DMS 273 (cell line): ENCODE results near the gene FAM136A.
"Not testable (repeated sequence)": the region's sequence is repeated elsewhere in the genome, so short reads cannot be mapped to it uniquely, and the experiment has no call there.

Experiments
- DNase-seq: peaks from one replicate; lab custom pipeline; 2025; ENCODE audit not compliant: unreplicated experiment; lab: John Stamatoyannopoulos, UW

FAM136A gene

DNA sequence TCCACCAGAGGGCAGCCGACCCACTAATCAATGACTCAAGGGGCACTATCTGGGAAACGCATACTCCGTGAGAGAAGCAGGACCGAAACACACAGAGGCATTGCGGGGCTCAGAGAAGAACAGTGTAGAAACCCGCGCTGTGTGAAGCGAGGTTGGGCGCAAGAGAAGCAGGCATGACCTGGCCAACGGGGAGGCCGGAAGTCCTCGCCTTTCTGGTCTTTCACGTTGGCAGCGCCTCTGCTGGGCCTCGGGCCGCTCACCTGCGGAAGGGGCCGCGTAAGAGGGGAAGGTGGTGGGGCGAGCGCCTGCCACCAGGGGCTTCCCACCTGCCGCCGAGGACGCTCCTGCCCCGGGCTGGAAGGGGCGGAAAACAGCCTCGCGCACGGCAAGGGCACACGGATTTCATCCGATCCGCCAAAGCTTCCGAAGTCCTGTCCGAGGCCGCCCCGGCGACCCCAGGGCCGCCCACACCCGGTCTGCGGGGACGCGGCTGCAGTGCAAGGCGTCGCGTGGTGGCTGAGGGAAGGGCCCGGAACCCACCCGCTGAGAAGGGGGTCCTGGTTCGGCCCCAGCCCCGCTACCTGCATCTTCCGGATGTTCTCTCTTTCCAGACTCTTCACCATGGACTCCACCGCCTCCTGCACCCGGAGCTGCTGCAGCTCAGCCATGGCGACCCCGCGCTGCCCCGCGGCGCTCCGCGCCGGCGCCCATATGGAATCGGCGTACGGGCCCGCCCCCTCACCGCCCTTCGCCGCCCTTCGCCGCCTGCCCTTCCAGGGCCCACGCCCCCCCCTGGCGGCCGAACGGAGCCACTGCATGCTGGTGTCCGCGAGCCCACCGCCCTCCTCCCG lies at the start of gene FAM136A:
FAM136A (minus strand) TSS at position 724 of the 851 bp plus-strand sequence; CDS start at position 668, 56 bp downstream.
- DNase-seq: peak; percentile 95

DNA sequence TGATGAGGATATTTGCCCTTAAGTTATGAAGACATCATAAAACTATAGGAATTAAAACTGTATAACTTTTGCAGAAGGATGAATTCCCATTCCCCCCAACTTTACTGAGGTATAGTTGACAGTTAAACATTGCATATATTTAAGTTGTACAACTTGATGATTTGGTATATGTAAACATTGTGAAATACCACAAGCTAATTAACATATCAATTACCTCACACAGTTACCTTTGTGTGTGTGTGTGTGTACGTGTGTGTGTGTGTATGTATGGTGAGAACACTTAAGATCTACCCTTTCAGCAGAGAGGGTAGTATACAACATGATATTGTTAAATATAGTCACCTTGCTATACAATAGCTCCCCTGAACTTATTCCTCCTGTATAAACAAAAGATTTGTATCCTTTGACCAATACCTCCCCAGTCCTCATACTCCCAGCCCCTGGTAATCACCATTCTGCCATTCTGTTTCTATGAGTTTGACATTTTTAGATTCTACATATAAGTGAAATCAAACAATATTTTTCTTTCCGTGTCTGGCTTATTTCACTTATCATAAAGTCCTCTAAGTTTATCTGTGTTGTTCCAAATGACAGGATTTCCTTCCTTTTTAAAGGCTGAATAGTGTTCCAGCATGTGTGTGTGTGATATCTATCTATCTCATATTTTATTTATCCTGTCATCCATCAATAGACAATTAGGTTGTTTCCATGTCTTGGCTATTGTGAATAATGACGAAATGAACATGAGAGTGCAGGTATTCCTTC lies 48.2 kb upstream of the FAM136A start:
- no peak for DNase-seq

DNA sequence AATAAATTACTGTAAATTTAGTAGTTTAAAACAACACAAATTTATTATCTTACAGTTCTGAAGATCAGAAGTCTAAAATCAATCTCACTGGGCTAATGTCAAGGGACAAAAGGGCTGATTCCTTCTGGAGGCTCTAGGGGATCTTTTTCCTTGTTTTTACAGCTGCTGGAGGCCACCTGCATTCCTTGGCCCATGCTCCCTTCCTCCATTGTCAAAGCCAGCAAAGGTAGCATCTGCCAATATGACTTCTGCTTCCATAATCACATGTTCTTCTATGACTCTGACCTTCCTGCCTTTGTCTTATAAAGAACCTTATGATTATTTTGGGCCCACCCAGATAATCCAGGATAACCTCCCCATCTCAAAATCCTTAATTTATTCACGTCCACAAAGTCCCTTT lies 46.0 kb upstream of the FAM136A start:
- no peak for DNase-seq

DNA sequence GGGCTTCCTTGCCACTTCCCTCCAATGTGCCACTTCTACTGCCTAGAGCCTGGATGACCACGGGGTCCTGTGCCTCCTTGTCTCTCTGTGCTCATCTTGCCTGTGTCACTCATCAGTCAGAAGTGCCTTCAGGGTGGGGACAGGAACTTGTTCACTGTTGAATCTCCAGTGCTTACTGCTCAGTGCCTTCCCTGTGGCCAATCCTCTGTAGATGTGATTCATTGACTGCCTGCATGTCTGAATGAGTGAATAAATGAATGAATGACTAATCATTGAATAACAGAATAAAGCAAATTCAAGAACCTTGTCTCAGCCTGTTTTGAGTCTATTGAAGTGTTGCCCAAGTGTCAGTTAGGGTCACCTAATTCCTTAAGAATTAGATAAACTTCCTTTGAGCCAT lies 42.3 kb upstream of the FAM136A start:
- no peak for DNase-seq

DNA sequence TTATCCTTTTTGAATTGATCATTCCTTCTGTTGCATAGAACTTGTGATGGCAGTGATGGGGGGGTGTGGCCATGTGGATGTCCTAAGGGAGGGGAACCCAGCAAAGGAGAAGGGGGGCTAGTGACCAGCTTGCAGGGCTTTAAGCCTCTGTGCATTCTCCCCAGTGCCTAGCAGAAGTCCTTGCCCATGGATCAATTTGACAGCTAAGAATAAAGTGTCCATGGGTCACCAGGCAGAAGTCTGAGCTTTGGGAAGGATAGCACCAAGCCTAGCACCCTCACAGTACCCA lies 39.6 kb upstream of the FAM136A start:
- DNase-seq: no peak

DNA sequence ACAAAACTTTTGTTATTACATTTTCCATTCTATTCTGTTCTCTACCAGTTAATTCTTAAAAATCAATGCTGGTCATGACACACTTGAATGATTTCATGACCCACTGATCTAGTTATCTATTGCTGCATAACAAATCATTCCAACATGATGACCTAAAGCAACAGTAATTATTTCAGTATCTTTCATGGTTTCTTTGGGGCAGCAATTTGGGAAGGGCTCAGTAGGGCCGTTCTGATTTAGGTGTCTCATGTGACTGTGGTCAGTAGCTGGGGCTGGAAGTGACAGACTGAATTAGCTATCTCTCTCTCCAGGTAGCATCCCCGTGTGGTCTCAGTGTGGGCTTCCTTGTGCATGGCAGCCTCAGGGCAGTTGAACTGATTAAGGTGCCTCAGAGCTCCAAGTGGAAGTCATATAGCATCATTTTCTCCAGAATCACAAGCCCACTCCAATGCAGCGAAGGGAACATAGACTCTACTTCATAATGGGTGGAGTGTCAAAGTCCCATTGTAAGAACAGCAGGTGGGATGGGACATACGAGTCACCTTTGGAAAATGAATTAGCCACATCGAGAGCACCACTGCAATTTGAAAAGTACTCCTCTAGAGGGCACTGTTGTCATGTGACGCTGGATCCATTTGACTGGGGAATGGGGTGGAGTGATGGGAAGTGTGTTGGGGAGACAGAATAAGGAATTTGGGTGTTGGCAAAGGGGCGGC lies 39.1 kb upstream of the FAM136A start:
- peak; percentile 78 for DNase-seq

DNA sequence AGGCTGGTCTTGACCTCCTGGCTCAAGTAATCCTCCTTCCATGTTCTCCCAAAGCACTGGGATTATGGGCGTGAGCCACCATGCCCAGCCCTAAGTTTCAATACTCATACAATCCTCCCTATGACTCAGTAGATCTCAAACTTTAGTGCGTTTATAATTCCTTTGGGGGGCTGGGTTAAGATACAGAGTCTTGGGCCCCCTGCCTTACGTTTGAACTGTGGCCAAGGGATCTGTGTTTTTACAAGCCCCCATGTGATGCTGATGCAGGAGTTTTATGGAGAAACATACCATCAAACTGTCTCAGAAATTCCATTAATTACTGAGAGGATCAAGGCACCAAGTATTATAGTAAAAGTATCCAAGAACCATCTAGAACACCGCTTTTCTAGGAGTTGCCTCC lies 38.2 kb upstream of the FAM136A start:
- DNase-seq: no peak

DNA sequence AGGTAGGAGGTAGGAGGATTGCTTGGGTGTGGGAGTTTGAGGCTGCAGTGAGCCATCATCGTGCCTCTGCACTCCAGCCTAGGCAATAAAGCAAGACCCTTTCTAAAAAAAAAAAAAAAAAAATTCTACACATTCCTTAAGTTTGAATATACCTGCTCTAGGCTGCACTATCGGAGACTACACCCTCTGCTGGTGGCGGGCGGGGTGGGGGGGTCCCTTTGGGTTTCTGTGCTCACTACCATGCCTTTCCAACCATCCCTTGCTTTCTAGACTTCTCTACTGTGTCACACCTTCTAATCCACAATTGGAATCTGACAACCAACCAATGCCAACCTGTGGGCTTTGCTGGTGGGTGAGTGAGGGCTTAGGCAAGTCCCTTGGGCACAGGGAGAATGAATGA lies 34.7 kb upstream of the FAM136A start:
- no peak for DNase-seq

DNA sequence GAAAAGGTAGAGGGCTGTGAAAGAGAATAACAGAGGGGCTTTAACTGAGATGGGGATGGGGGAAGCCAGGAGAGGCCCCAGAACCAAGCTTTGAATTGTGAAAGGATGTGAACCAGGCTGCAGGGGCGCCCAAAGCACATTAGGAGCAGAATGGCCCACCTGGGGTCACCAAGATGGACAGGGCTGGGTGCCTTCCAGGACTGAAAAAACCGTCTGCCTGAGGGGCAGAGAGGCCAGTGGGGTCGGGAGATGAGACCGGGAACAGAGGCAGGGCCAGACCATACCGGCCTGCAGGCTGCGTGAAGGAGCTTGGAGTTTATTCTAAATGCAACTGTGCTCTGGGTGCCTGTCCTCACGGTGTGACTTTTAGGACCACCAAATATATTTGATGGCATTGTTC lies 29.1 kb upstream of the FAM136A start:
- DNase-seq: no peak

DNA sequence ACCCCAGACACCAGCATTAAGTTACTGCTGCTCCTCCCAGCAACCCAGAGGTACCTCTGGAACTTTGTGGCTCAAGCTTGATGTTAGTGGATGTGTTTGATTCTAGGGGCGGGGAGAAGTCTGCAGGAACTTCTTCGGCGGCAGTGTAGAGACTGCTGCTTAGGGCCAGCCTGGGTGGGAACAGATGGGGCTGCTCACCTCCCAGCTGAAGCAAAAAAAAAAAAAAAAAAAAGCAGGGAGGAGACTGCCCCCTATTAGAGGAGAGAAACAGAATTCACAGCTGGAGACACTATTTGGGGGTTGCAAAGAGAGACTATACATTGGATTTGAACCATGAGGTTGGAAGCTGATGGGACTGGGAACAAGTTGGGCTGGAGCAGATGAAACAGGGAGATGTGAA lies 28.6 kb upstream of the FAM136A start:
- peak; percentile 85 for DNase-seq

DNA sequence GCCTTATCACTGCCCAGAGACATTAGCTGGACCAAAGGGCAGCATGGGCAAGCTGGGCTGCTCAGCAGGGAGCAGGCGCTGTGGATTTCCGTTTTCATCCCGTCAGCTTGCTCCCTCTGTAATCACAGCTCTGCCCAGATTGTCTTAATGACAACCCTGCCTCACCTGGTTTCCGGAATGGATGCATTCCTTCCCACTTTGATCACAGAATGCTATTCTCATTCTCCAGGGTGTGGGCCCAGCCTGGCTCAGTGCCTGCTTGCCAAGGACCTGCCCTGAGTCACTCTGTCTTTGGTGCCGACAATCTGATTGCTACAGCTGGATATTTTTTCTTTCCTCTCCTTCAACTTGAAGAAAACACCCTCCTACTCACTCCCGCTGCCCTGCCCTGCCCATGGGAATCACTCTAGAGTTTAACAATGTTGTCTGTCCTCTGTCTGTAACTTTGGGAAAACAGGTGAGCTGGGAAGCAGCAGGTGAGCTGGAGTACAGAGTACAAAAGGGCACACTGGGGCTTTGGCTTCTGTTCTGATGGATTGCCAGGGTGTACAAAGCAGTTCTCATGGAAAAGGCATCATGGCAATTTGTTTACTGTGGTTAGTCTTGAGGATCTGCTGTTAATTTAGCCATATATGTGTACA lies 27.2 kb upstream of the FAM136A start:
- peak; percentile 56 for DNase-seq

DNA sequence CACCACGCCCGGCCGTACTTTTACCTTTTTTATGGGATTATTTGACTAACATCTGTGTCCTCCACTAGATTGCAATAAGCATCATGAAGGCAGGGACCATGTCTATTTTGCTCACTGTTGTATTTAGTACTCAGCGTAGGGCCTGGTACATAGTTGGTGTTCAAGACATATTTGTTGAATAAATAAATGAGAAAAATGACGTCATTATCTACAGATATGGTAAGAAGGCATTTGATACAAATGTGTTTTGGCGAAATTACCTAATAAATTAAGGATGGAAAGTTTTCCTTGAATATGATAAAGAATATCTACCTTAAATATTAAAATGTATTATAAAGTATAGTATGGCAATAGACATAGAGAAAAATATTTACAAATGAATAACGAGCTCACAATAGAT lies 24.0 kb upstream of the FAM136A start:
- DNase-seq: no peak

DNA sequence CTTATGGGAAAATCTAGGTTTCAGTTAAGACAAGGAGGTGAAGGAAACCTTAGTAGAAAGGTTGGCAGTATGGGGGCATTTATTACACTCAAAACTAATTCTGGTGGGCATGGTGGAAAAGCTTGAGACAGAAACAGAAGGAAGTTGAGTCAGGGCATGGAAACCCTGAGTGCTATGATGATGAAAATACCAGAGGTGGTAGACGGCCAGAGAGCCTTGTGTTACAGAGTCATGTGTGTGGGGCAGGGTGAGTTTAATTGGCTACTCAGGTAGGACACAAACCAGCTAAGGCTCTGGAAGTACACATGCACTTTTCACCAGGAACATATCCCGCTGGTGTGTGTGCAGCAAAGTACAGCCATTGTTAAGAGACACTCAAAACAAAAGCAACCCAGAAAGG lies 20.7 kb upstream of the FAM136A start:
- DNase-seq: no peak

DNA sequence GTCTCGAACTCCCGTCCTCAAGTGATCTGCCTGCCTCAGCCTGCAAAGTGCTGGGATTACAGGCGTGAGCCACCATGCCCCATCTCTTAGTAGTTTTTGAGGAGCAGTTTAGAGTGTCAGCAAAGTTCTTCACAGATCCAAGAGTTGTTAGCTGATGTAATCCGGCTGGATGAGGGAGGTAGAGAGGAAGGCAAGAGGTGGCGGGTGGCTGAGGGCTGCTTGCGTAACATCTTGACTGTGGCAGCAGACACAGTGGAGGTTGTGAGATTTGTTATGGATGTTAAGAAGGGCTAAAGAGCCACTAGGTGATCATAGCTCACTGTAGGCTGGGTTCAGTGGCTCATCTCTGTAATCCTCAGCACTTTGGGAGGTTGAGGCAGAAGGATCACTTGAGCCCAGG lies 19.5 kb upstream of the FAM136A start:
- no peak for DNase-seq

DNA sequence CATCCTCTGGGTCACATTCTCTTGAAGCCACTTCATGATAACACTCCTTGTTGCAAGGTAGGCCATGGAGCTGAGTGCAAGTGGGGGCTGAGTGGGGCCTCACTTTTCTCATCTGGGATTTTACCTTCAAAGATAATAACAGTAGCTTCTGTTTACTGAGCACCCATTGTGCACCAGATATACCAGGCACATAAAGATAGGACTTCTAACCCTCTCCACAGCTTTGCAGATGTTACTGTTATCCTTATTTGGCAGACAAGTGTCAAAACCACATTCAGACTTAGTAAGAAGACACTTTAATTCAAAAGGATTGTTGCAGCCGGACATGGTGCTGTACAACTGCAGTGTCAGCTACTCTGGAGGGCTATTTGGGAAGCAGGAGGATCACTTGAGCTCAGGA lies 12.8 kb upstream of the FAM136A start:
- DNase-seq: no peak

DNA sequence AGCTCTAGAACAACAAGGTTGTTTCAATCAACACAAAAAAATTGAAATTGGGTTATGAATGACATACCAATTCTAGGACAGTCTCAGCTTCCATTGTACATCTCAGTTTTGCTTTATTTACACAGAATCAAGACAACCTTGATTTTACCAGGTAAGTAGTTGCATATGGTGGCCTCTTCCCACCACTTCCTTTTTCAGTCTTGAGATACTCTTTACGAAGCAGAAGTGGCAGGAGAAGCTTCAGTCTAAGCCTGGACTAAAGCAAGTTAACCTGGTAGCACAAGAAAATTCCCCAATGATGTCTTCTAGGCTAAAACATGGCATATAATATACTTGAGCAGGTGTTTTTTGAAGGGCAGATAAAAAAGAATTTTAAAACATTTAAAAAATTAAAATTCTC lies 10.7 kb upstream of the FAM136A start:
- DNase-seq: no peak

DNA sequence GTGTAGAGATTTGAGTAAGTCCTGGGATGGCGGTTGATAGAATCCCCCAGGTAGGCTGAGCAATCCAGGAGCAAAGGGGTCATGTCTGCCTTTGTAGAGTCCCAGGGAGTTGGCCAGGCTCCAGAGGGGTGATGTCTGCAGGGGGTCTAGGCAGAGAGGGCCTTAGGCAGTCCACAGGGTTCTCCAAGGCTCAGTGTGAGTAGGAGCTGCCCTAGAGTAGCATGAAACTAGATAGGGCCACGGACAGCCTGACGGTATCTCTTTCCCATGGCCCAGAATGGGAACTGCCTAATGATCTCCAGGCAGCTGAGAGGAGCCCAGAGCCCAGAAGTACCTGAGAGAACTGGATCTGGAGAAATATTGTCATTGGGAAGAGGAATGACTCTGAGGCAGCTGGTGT lies 9.0 kb upstream of the FAM136A start:
- DNase-seq: no peak

DNA sequence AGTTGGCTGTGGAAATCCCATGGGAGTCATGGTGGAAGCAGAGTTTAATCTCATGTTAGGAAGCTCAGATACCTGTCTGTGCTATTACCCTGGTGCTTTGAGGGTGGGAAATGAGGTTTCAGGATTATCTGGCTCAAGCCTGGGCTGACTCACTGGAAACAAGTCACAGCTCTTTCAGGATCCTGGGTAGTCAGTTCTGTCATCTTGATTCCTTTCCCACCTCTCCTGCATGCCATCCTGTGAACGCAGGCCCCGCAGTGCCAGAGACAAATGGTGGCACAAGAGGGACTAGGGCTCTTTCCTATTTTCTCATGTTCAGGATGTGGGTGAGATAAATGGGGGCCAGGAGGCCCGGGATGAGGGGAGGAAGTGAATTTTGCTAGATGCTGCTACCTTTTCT lies 3.7 kb upstream of the FAM136A start:
- no peak for DNase-seq

DNA sequence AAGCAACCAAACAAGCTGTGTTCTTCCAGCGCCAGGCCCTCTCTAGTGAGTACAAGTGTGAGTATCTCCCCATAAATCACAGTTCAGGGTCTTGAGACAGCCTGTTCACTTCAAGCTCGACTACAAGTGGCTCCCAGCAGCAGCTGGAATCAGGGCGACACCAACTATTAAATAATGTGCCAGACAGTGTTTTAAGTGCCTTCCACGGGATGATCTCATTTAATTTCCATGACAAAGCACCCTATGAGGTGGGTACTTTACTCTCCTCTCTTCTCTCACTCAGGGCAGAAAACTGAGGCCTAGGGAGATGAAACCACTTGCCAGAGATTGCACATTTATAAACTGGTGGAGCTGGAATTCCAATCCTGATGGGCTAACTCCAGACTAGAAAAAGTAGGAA lies 2.6 kb upstream of the FAM136A start:
- DNase-seq: peak; percentile 50

DNA sequence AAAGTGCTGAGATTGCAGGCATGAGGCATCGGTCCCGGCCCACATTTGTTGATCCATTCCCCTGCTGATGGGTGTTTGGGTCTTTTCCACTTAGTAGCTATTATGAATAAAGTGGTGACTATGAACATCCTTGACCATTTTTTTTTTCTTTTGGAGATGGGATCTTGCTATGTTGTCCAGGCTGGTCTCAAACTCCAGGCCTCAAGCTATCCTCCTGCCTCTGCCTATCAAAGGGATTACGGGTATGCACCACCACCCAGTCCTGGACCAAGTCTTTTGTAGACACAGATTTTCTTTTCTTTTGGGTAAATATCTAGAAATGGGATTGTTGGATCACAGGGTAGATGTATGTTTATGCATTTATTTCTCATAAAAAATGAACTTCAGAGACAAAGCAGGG lies 1.3 kb upstream of the FAM136A start:
- no peak for DNase-seq

DNA sequence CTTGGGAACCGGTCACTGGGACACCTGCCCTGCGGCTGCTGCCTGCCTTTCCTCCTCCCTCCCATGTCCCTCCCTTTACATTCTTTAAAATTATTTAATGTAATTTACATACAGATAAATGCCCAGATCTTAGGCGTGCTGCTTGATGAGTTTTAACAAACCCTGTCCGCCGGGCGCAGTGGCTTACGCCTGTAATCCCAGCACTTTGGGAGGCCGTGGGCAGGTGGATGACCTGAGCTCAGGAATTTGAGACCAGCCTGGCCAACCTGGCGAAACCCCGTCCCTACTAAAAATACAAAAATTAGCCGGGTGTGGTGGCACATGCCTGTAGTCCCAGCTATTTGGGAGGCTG lies 304 bp upstream of the FAM136A start:
- not testable (repeated sequence) for DNase-seq
